ENCODE results near the gene TRIM52. TPM values are rescaled to one million over a fixed set of nuclear protein-coding genes. Genes with fewer than 3 reads are reported as not detected.

Gene TRIM52
- total RNA-seq, 2 experiments from 2014 or later, result 35.9 to 37.6 TPM

- H3K4me3 Mint-ChIP-seq, result no peak overlapping the region
- Histone ChIP-seq H3K27me3 (ENCODE audit: control insufficient read depth in 1 of 2, insufficient read depth in 2 of 2, low read length in 2 of 2) (no peaks in the 10 kb centered on the region), H3K36me3 (ENCODE audit: insufficient read depth, low read length) (peaks cover 99% of the 10 kb centered on the region), H3K9me3 (ENCODE audit: control insufficient read depth in 1 of 2, insufficient read depth in 1 of 2, low read length in 2 of 2) (no peaks in the 10 kb centered on the region), H3K4me1 (ENCODE audit: insufficient read depth, low read length) (peaks cover 27% of the 10 kb centered on the region), H3K4me3 (ENCODE audit: low read length) (no peak overlapping the region), H3K27ac (ENCODE audit: low read depth in 1 of 2, low read length in 2 of 2) (no peak overlapping the region)
- ChIA-PET CTCF (no interaction called here), POLR2A (interaction anchor here (0.9 to 3.0 kb wide), 4 partner anchors 10 to 427 kb away, joined by 3 to 12 read pairs (median 4); partner anchors contain the start of genes TRIM41 and TRIM52)
- no peak for ATAC-seq (ENCODE audit: poor library complexity)
- intact Hi-C loops (cut with DNase I, micrococcal nuclease), result no loop called here
- peak overlapping the region; percentile 44 for H3K27ac Mint-ChIP-seq
- no peak for DNase-seq
- no peaks in the 10 kb centered on the region for H3K9me3 Mint-ChIP-seq
- TF ChIP-seq, protein P1, sequence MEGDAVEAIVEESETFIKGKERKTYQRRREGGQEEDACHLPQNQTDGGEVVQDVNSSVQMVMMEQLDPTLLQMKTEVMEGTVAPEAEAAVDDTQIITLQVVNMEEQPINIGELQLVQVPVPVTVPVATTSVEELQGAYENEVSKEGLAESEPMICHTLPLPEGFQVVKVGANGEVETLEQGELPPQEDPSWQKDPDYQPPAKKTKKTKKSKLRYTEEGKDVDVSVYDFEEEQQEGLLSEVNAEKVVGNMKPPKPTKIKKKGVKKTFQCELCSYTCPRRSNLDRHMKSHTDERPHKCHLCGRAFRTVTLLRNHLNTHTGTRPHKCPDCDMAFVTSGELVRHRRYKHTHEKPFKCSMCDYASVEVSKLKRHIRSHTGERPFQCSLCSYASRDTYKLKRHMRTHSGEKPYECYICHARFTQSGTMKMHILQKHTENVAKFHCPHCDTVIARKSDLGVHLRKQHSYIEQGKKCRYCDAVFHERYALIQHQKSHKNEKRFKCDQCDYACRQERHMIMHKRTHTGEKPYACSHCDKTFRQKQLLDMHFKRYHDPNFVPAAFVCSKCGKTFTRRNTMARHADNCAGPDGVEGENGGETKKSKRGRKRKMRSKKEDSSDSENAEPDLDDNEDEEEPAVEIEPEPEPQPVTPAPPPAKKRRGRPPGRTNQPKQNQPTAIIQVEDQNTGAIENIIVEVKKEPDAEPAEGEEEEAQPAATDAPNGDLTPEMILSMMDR (IDR thresholded peaks at IDR 0.05), result no peak
- H3K4me1 Mint-ChIP-seq (ENCODE audit: low read depth), result peaks cover 29% of the 10 kb centered on the region
- peaks cover 93% of the 10 kb centered on the region for H3K36me3 Mint-ChIP-seq (ENCODE audit: low read depth)
- no peaks in the 10 kb centered on the region for H3K27me3 Mint-ChIP-seq
Measured at GRCh38 chr5:181236471-181236870, 24.5 kb downstream of the TRIM52 start.

DNA sequence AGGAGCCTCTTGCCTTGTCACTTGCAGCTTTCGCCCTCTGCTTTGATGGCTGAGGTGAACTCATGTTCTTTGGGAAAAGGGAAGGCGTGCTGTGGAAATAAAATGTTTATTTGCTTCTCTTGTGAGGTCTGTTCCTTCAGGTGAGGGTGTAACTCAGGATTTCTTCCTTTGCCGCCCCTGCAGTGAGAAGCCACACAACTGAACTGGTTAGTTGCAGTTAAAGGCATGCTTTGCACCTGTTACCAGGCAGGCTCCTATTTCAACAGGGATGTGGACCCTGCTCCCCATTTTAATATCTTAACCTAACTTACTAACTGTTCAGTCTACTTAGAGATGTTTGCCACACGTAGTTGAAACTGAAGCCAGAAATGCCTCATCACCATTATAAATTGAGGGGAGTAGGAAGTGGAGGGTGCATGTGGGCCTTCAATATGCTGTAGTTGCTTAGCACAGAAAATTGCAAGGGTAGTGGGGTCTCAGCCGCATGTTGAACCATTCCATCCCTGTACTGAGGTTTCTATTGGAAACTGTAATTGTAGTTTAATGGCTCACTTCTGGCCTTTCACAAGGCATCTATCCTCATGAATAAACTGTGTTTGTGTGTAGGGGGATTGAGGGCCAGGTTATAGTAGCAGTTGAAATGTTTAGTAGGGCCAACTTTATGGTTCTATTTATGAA is 25.1 kb downstream of the TRIM52 start:
- no peaks in the 10 kb centered on the region for H3K9me3 Mint-ChIP-seq
- DNase-seq, result no peak
- CTCF ChIA-PET, result no interaction called here

GRCh38 chr5:181235323-181235688 is 25.6 kb downstream of the TRIM52 start:
- H3K4me3 Mint-ChIP-seq, result no peak overlapping the region
- no peak overlapping the region for H3K4me3 ChIP-seq (ENCODE audit: low read length)
- CTCF ChIA-PET, result no interaction called here
- H3K27ac ChIP-seq (ENCODE audit: low read depth in 1 of 2, low read length in 2 of 2), result no peak overlapping the region
- H3K27ac Mint-ChIP-seq, result peak overlapping the region; percentile 44
- H3K27me3 Mint-ChIP-seq, result no peaks in the 10 kb centered on the region
- H3K9me3 Mint-ChIP-seq, result no peaks in the 10 kb centered on the region
- POLR2A ChIA-PET, result interaction anchor here (0.9 to 3.0 kb wide), 6 partner anchors 9 to 51 kb away, joined by 3 to 12 read pairs (median 4); partner anchors contain the start of genes RACK1 and TRIM52
- no peaks in the 10 kb centered on the region for H3K9me3 ChIP-seq (ENCODE audit: control insufficient read depth in 1 of 2, insufficient read depth in 1 of 2, low read length in 2 of 2)
- TF ChIP-seq, protein P1 (IDR thresholded peaks at IDR 0.05), result no peak
- H3K27me3 ChIP-seq (ENCODE audit: control insufficient read depth in 1 of 2, insufficient read depth in 2 of 2, low read length in 2 of 2), result no peaks in the 10 kb centered on the region
- no peak for ATAC-seq (ENCODE audit: poor library complexity)
- peaks cover 19% of the 10 kb centered on the region for H3K4me1 ChIP-seq (ENCODE audit: insufficient read depth, low read length)
- H3K36me3 ChIP-seq (ENCODE audit: insufficient read depth, low read length), result peaks cover 98% of the 10 kb centered on the region
- H3K4me1 Mint-ChIP-seq (ENCODE audit: low read depth), result peaks cover 36% of the 10 kb centered on the region
- DNase-seq, result no peak
- intact Hi-C loops (cut with DNase I, micrococcal nuclease), result no loop called here
- peaks cover 93% of the 10 kb centered on the region for H3K36me3 Mint-ChIP-seq (ENCODE audit: low read depth)

More for the DNA sequence above, 25.1 kb downstream of the TRIM52 start:
- H3K27me3 ChIP-seq (ENCODE audit: control insufficient read depth in 1 of 2, insufficient read depth in 2 of 2, low read length in 2 of 2), result no peaks in the 10 kb centered on the region
- Mint-ChIP-seq H3K27me3 (no peaks in the 10 kb centered on the region), H3K4me3 (no peak overlapping the region), H3K4me1 (ENCODE audit: low read depth) (peaks cover 31% of the 10 kb centered on the region), H3K27ac (peak overlapping the region; percentile 44), H3K36me3 (ENCODE audit: low read depth) (peaks cover 93% of the 10 kb centered on the region)
- POLR2A ChIA-PET, result interaction anchor here (0.9 to 3.0 kb wide), 7 partner anchors 8 to 427 kb away, joined by 3 to 12 read pairs (median 3); partner anchors contain the start of genes RACK1, TRIM41 and TRIM52
- H3K4me3 ChIP-seq (ENCODE audit: low read length), result no peak overlapping the region
- intact Hi-C loops (cut with DNase I, micrococcal nuclease), result no loop called here
- ATAC-seq (ENCODE audit: poor library complexity), result no peak
- H3K27ac ChIP-seq (ENCODE audit: low read depth in 1 of 2, low read length in 2 of 2), result no peak overlapping the region
- TF ChIP-seq, protein P1 (IDR thresholded peaks at IDR 0.05), result no peak
- H3K4me1 ChIP-seq (ENCODE audit: insufficient read depth, low read length), result peaks cover 21% of the 10 kb centered on the region
- peaks cover 98% of the 10 kb centered on the region for H3K36me3 ChIP-seq (ENCODE audit: insufficient read depth, low read length)
- H3K9me3 ChIP-seq (ENCODE audit: control insufficient read depth in 1 of 2, insufficient read depth in 1 of 2, low read length in 2 of 2), result no peaks in the 10 kb centered on the region

Data from CD4-positive, alpha-beta T cell (primary cell).